Transverse colon (tissue), 4 donors: ENCODE measurements around the gene SLC45A2. TPM values are rescaled to one million over a fixed set of nuclear protein-coding genes. Genes with fewer than 3 reads are reported as not detected.
"Not testable (repeated sequence)": the region's sequence is repeated elsewhere in the genome, so short reads cannot be mapped to it uniquely, and the experiment has no call there.

Experiments
- DNase-seq: peaks from one replicate; pipeline ENCODE4 v3.0.0-alpha.2; 2019
- H3K27ac ChIP-seq, 4 donors: fragments of 200-600 bp; sonication (generic); 2 replicates each; pipeline ENCODE4 v1.5.1; 2016 to 2018; ENCODE audit warnings: inconsistent platforms in 4 of 4
- H3K27me3 ChIP-seq: fragments of 200-600 bp; sonication (generic); 2 replicates; pipeline ENCODE4 v1.5.1; 2017; ENCODE audit warnings: inconsistent platforms
- H3K36me3 ChIP-seq, 4 donors: fragments of 200-600 bp; sonication (generic); 2 replicates each; pipeline ENCODE4 v1.5.1; 2017 to 2019; ENCODE audit warnings: inconsistent platforms in 4 of 4
- H3K4me1 ChIP-seq, 4 donors: fragments of 200-600 bp; sonication (generic); 2 replicates each; pipeline ENCODE4 v1.5.1; 2017 to 2020; ENCODE audit warnings: inconsistent platforms in 4 of 4
- H3K4me3 ChIP-seq, 4 donors: fragments of 200-600 bp; sonication (generic); 1 replicate in 1 of 4; 2 replicates in 3 of 4; pipeline versions ENCODE4 v1.5.1 to v1.6.1; 2017 to 2019; ENCODE audit warnings: inconsistent platforms in 4 of 4
- H3K9me3 ChIP-seq, 2 donors: fragments of 200-600 bp; sonication (generic); 2 replicates each; pipeline ENCODE4 v1.5.1; 2017 to 2019; ENCODE audit warnings: inconsistent platforms in 2 of 2
- CTCF ChIP-seq, 5 experiments: fragments of 200-600 bp in 3 of 5; fragments of 450-650 bp in 2 of 5; sonication (generic) in 3 of 5; IDR thresholded peaks; 1 replicate in 2 of 5; 2 replicates in 3 of 5; pipeline ENCODE4 v1.5.1; 2016 to 2017; ENCODE audit warnings: antibody characterized with exemption in 5 of 5, inconsistent platforms in 3 of 5, mild to moderate bottlenecking in 2 of 5, moderate library complexity in 1 of 5
- EP300 ChIP-seq: sonication (generic); formaldehyde crosslinking; IDR thresholded peaks from one replicate; pipeline ENCODE4 v1.6.1; 2017; ENCODE audit warnings: antibody characterized with exemption, low read depth
- POLR2A ChIP-seq: fragments of 450-650 bp; IDR thresholded peaks from one replicate; pipeline ENCODE4 v1.6.1; 2016; ENCODE audit warnings: antibody characterized with exemption, mild to moderate bottlenecking, moderate library complexity
- POLR2AphosphoS5 ChIP-seq, 3 donors: sonication (generic); formaldehyde crosslinking; IDR thresholded peaks; one replicate each; pipeline ENCODE4 v1.6.1; 2016; ENCODE audit warnings: antibody characterized with exemption in 3 of 3
- WGBS, 2 donors: methylation state at CpG; one replicate each; pipeline ENCODE4 v1.1.5; 2018; ENCODE audit warnings: low coverage in 1 of 2; 5-methylcytosine and 5-hydroxymethylcytosine counted together
- in situ Hi-C, 4 donors: fragments of 200-750 bp; cut with MboI; loops; one replicate each; pipeline versions ENCODE4 v1.15.0 to v1.15.1; 2017; ENCODE audit warnings: low sequenced_read_pairs in 3 of 4, low pct_ligation_motif_present in 1 of 4, low pct_unique_long_range_greater_than_20kb in 1 of 4
- intact Hi-C: fragments of 100-400 bp; cut with DNase I; formaldehyde crosslinking; loops from one replicate; pipeline ENCODE4 v1.15.1; 2023; ENCODE audit warnings: low total_unique reads
- total RNA-seq, 4 donors: library from RNA; depleted of rRNA; stranded (reverse); fragments of >200 nt; gene quantifications; one replicate each; pipeline ENCODE4 v1.1.0, GENCODE V29; 2016

SLC45A2 gene
- total RNA-seq, 4 donors from 2014 or later = 0.95 to 1.6 TPM; not detected in 2

DNA sequence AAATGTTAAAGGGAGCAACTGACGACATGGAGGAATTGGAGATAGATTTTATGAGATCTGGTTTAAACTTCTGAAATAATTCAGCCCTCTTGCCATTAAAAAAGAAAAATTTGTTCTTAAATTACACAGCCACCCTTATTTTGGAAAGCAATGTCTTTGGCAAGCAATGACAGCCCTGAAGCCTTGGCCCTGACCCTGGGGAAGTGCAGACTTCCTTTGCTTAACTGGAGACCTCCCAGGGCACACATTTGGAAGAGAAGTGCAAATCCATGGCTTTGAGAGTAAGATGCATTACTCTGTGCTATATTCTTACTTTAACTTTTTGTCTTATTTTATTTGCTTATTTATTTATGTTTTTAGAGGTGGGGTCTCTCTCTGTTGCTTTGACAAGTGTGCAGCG lies 26.3 kb downstream of the SLC45A2 start:
- Histone ChIP-seq H3K4me3 (no peak overlapping the region), H3K27me3 (no peaks in the 10 kb centered on the region), H3K4me1 (no peaks in the 10 kb centered on the region), H3K27ac (no peak overlapping the region), H3K36me3 (no peaks in the 10 kb centered on the region), H3K9me3 (no peaks in the 10 kb centered on the region)
- no peak for DNase-seq
- intact Hi-C loops = no loop called here
- WGBS, 2 donors = 77 to 83% methylated on average over 2 of the region's 2 CpGs
- in situ Hi-C loops = no loop called here
- TF ChIP-seq POLR2A (no peak), POLR2AphosphoS5 (IDR thresholded peaks at IDR 0.05) (no peak), CTCF (IDR thresholded peaks at IDR 0.05) (no peak), EP300 (no peak)

- H3K4me3 ChIP-seq = no peak overlapping the region
- H3K27ac ChIP-seq = no peak overlapping the region
- no peaks in the 10 kb centered on the region for H3K36me3 ChIP-seq
- intact Hi-C loops = no loop called here
- 72 to 78% methylated on average over 2 of the region's 2 CpGs for WGBS, 2 donors
- in situ Hi-C loops = no loop called here
- no peaks in the 10 kb centered on the region for H3K27me3 ChIP-seq
- DNase-seq = no peak
- no peaks in the 10 kb centered on the region for H3K9me3 ChIP-seq
- TF ChIP-seq EP300 = no peak
- TF ChIP-seq POLR2AphosphoS5 (IDR thresholded peaks at IDR 0.05) = no peak
- TF ChIP-seq CTCF (IDR thresholded peaks at IDR 0.05) = no peak
- no peak for TF ChIP-seq POLR2A
- H3K4me1 ChIP-seq = no peaks in the 10 kb centered on the region
These were observed 26.8 kb downstream of the SLC45A2 start for GRCh38 chr5:33957577-33958150.

- H3K36me3 ChIP-seq, H3K27me3 ChIP-seq, intact Hi-C loops, DNase-seq, H3K27ac ChIP-seq, H3K9me3 ChIP-seq, H3K4me3 ChIP-seq, in situ Hi-C loops, H3K4me1 ChIP-seq: not testable (repeated sequence)
- 74 to 76% methylated on average over 5 of the region's 5 CpGs for WGBS, 2 donors
These were observed 32.3 kb downstream of the SLC45A2 start for GRCh38 chr5:33952175-33952574.

- TF ChIP-seq POLR2AphosphoS5 (IDR thresholded peaks at IDR 0.05) = no peak
- no peak for TF ChIP-seq POLR2A
- TF ChIP-seq EP300 = no peak
- TF ChIP-seq CTCF (IDR thresholded peaks at IDR 0.05) = no peak
- in situ Hi-C loops = loop anchor here in 2 of 4 donors (25.0 kb wide), 2 partner anchors 482 to 507 kb away; partner anchors contain the start of gene TARS1 (in 1 of the 2)
These were observed 39.9 kb downstream of the SLC45A2 start for GRCh38 chr5:33944543-33945132.

GRCh38 chr5:33941090-33941489 lies 43.4 kb downstream of the SLC45A2 start:
- intact Hi-C loops (no loop called here), in situ Hi-C loops (loop anchor here in 2 of 4 donors (25.0 kb wide), 2 partner anchors 479 to 504 kb away; partner anchors contain the start of gene TARS1 (in 1 of the 2))
- Histone ChIP-seq H3K27ac (no peak overlapping the region), H3K9me3 (no peaks in the 10 kb centered on the region), H3K4me3 (no peak overlapping the region), H3K36me3 (no peaks in the 10 kb centered on the region), H3K4me1 (peaks cover 0 to 8% (median 5%) of the 10 kb centered on the region in 4 donors), H3K27me3 (peaks cover 61% of the 10 kb centered on the region)
- no peak for TF ChIP-seq EP300
- TF ChIP-seq POLR2AphosphoS5 (IDR thresholded peaks at IDR 0.05) = no peak
- no peak for TF ChIP-seq CTCF (IDR thresholded peaks at IDR 0.05)
- TF ChIP-seq POLR2A = no peak
- DNase-seq = no peak
- WGBS, 2 donors = 35 to 76% methylated on average over 2 to 5 of the region's 5 CpGs

More at GRCh38 chr5:33944543-33945132, 39.9 kb downstream of the SLC45A2 start:
- Histone ChIP-seq H3K4me3 (no peak overlapping the region), H3K4me1 (no peaks in the 10 kb centered on the region), H3K9me3 (no peaks in the 10 kb centered on the region), H3K36me3 (no peaks in the 10 kb centered on the region), H3K27me3 (peaks cover 26% of the 10 kb centered on the region), H3K27ac (no peak overlapping the region)
- 78 to 90% methylated on average over 2 to 12 of the region's 12 CpGs for WGBS, 2 donors
- no peak for DNase-seq
- intact Hi-C loops = no loop called here
